ENCODE measurements around the gene FUOM. TPM values are rescaled to one million over a fixed set of nuclear protein-coding genes. Genes with fewer than 3 reads are reported as not detected.

The FUOM gene
- total and polyA plus RNA-seq, 10 of the 15 experiments (the other 5 are each of a cell fraction or from before 2014, with no cell fraction given): 1.8 to 41.7 (median 25.6) TPM

GRCh38 chr10:133373174-133374090 lies 15.6 kb upstream of the FUOM start, which contains the start of gene ECHS1 (continued):
- TF ChIP-seq TCF3 (IDR thresholded peaks at IDR 0.05; ENCODE audit: borderline replicate concordance, insufficient read depth, low read depth, low read length): 0 out of 2 replicates have a peak, but pooled peaks have one; percentile 25
- TF ChIP-seq HSF1 (IDR thresholded peaks at IDR 0.05; ENCODE audit: low read depth, low read length): no peak
- TF ChIP-seq ASH2L (IDR thresholded peaks at IDR 0.05; ENCODE audit: borderline replicate concordance, low read depth): no peak
- TF ChIP-seq ZNF217 (IDR thresholded peaks at IDR 0.05): no peak
- TF ChIP-seq, protein P1, sequence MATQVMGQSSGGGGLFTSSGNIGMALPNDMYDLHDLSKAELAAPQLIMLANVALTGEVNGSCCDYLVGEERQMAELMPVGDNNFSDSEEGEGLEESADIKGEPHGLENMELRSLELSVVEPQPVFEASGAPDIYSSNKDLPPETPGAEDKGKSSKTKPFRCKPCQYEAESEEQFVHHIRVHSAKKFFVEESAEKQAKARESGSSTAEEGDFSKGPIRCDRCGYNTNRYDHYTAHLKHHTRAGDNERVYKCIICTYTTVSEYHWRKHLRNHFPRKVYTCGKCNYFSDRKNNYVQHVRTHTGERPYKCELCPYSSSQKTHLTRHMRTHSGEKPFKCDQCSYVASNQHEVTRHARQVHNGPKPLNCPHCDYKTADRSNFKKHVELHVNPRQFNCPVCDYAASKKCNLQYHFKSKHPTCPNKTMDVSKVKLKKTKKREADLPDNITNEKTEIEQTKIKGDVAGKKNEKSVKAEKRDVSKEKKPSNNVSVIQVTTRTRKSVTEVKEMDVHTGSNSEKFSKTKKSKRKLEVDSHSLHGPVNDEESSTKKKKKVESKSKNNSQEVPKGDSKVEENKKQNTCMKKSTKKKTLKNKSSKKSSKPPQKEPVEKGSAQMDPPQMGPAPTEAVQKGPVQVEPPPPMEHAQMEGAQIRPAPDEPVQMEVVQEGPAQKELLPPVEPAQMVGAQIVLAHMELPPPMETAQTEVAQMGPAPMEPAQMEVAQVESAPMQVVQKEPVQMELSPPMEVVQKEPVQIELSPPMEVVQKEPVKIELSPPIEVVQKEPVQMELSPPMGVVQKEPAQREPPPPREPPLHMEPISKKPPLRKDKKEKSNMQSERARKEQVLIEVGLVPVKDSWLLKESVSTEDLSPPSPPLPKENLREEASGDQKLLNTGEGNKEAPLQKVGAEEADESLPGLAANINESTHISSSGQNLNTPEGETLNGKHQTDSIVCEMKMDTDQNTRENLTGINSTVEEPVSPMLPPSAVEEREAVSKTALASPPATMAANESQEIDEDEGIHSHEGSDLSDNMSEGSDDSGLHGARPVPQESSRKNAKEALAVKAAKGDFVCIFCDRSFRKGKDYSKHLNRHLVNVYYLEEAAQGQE (IDR thresholded peaks at IDR 0.05; ENCODE audit: low read depth, low read length): no peak
- TF ChIP-seq NR2C2 (IDR thresholded peaks at IDR 0.05; ENCODE audit: borderline replicate concordance, control insufficient read depth, insufficient read length, low read depth): no peak
- TF ChIP-seq, protein P2, sequence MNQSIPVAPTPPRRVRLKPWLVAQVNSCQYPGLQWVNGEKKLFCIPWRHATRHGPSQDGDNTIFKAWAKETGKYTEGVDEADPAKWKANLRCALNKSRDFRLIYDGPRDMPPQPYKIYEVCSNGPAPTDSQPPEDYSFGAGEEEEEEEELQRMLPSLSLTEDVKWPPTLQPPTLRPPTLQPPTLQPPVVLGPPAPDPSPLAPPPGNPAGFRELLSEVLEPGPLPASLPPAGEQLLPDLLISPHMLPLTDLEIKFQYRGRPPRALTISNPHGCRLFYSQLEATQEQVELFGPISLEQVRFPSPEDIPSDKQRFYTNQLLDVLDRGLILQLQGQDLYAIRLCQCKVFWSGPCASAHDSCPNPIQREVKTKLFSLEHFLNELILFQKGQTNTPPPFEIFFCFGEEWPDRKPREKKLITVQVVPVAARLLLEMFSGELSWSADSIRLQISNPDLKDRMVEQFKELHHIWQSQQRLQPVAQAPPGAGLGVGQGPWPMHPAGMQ (IDR thresholded peaks at IDR 0.05; ENCODE audit: borderline replicate concordance): peak; percentile 70
- no peak for TF ChIP-seq SREBF2 (IDR thresholded peaks at IDR 0.05; ENCODE audit: low read length)
- peak; percentile 48; the same call in 1 of the 2 replicates for TF ChIP-seq TAF1 (IDR thresholded peaks at IDR 0.05; ENCODE audit: borderline replicate concordance, low read depth, low read length)
- TF ChIP-seq SPI1 (IDR thresholded peaks at IDR 0.05; ENCODE audit: borderline replicate concordance, insufficient read depth, low read depth, low read length): no peak
- TF ChIP-seq POU2F2 (IDR thresholded peaks at IDR 0.05; ENCODE audit: borderline replicate concordance, low read depth, low read length): peak; percentile 32; the same call in 1 of the 3 replicates
- TF ChIP-seq PAX8 (IDR thresholded peaks at IDR 0.05): no peak
- no peak for TF ChIP-seq TARDBP (IDR thresholded peaks at IDR 0.05; ENCODE audit: borderline replicate concordance)
- TF ChIP-seq, protein P3, sequence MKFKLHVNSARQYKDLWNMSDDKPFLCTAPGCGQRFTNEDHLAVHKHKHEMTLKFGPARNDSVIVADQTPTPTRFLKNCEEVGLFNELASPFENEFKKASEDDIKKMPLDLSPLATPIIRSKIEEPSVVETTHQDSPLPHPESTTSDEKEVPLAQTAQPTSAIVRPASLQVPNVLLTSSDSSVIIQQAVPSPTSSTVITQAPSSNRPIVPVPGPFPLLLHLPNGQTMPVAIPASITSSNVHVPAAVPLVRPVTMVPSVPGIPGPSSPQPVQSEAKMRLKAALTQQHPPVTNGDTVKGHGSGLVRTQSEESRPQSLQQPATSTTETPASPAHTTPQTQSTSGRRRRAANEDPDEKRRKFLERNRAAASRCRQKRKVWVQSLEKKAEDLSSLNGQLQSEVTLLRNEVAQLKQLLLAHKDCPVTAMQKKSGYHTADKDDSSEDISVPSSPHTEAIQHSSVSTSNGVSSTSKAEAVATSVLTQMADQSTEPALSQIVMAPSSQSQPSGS (IDR thresholded peaks at IDR 0.05; ENCODE audit: low read length): no peak
- TF ChIP-seq ZBTB33 (IDR thresholded peaks at IDR 0.05): no peak
- TF ChIP-seq POLR2AphosphoS5 (IDR thresholded peaks at IDR 0.05; ENCODE audit: low read length): peak; percentile 91
- 0 out of 2 replicates have a peak, but pooled peaks have one; percentile 25 for TF ChIP-seq EED (IDR thresholded peaks at IDR 0.05; ENCODE audit: low read depth)
- no peak for TF ChIP-seq JUNB (IDR thresholded peaks at IDR 0.05)
- TF ChIP-seq ZNF207 (IDR thresholded peaks at IDR 0.05; ENCODE audit: borderline replicate concordance): peak; percentile 38; the same call in 1 of the 2 replicates
- TF ChIP-seq YBX1 (IDR thresholded peaks at IDR 0.05): no peak
